ENCODE measurements around the gene SPATA16.
"Not testable (repeated sequence)": the region's sequence is repeated elsewhere in the genome, so short reads cannot be mapped to it uniquely, and the experiment has no call there.

The SPATA16 gene

DNA sequence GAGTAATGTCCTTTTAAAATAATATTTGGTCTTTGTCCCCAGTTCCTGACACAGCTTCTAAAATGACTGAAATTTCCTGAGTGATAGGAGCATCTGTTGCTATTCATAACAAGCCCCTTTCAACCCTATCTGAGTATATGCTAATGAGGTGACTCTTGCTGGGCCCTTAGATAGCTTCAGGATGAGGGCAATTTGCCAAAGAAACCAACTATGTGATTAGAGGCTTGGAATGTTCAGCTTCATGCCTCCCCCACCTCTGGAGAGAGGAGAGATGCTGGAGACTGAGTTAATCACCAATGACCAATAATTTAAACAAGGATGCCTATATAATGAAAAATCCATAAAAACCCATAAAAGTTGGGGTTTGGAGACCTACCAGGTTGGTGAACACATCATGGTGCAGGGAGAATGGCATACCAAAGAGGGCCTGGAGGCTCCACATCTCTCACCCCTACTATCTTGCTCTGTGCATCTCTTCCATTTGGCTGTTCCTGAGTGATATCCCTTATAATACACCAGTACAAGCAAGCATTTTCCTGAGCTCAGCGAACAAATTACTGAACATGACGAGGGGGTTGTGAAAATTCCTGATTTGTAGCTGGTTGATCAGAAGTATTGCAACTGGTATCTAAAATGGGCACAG, 201.3 kb downstream of the SPATA16 start:
- DNase-seq (ENCODE audit: low spot score): no peak

DNA sequence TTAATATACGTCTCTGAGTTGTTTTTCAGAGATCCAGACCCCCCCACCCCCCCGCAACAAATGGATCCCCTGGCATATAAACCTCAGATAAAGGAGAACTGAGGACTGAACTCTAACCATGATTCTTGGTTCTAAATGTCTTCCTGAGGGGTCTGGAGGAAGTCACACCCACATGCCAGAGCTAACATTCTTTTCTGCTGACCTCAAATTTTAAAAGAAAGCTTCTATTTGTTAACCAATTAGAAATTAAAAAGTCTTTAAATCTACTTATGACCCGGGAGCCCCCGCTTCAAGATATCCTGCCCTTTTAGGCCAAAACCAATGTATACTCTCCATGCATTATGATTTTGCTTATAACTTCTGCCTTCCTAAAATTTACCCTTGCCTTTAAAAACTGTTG, 202.2 kb downstream of the SPATA16 start:
- no peak for DNase-seq (ENCODE audit: low spot score)

DNA sequence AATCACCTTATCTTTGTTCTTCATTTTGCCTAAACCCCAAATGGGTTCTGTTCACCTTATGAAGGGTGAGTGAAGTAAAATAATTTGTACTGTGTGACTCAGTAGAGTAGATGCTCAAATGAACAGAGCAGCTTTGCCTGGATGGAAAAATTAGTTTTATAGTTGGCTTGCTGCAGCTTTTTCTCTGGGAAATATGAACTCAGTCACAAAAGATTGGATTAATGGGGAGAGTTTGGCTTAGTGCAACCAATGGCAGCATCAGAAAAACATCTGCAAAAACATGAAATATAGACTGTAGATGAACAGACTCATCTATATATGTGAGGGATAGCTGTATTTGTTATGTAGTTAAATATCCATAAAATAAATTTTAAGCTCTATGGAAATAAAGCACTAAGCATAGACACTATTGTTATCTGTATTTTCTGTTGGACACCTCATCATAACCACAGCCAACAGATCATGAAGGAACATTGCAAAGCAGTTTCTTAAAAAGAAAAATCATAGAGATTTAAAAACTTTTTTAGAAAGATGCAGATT, 209.2 kb downstream of the SPATA16 start:
- no peak for DNase-seq (ENCODE audit: low spot score)

DNA sequence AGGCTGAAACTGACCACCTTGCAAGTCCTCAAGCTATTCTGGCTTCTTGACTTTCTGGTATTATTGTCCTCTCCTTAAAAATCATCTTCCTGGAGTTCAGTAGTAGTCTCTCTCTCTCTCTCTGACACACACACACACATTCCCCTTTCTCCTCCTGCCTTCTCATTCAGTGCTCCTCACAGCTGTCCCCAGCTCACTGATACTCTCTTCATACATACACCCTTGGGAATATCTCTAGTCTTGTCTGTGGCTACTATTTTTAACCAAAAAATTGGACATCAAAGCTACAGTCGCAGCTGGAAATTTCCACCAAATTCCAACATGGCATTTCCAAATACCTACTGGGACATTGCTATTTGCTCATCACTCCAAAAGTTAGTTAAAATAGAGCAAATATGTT, 211.6 kb downstream of the SPATA16 start:
- DNase-seq (ENCODE audit: low spot score): no peak

DNA sequence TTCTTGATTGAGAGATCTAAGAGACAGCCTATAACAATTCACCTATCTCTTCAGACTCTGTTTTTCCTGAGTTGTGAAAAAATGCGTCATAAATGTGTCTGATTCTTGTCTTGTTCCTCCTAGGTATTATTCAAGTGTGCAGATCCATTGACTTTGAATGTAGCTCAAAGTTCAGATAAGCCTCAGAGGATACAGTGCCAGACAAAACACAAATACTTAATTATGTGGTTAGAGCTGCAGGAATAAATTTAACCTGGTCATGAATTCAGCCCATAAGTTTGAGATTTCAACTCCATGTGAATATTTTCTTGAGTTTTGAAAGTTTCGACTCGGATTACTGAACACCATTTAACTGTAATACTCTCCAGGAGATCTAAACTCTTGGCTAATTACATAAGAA, 216.5 kb downstream of the SPATA16 start:
- no peak for DNase-seq (ENCODE audit: low spot score)

DNA sequence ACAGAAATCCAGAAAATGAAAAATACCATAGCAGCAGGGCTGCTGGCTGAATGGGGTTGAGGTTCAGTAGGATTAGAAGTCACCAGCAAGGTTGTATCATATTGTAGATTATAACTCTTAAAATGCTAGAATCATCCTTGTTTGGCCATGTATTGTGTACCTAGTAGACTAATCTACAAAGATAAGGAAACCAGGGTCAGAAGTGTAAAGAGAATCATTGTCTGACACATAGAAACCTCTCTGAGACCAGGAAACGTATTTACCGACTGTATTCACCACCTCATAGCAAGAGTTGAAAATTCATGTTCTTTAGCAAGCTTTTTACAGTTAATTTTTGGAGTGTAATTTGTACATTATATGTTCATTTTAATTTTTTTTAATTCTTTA, 221.7 kb downstream of the SPATA16 start:
- no peak for DNase-seq (ENCODE audit: low spot score)

DNA sequence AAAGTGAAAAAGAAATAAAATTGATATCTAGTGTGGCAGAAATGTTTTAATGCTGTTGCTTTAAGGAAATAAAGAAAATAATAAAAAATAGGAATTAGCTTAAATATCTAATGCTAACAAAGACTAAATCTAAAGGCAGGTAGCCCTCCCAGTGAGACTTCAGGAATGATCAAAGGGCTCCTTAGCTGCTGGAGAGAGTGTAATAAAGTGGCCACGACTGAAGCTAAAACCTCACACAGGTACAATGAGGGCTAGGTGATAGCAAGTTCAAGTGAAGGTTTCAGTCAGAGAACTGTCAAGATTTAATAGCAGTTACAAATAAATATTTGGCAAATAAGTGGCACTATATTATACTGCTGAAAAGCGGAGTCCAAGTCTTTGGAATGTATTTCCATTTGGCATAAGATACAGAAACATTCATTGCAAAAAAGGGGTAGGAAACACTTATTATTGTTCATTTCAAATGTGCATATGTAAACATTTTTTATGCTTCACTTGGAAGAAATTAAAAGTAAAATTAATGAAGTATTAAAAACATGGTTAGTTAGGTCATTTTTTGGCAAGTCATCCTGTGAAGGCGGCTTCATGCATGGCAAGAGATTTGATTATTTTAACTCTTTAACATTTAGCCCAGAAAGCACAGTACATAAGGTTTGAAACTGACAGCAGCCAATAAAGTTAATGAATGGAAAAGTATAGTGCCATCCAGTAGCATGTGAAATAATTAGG, 222.3 kb downstream of the SPATA16 start:
- DNase-seq (ENCODE audit: low spot score): no peak

DNA sequence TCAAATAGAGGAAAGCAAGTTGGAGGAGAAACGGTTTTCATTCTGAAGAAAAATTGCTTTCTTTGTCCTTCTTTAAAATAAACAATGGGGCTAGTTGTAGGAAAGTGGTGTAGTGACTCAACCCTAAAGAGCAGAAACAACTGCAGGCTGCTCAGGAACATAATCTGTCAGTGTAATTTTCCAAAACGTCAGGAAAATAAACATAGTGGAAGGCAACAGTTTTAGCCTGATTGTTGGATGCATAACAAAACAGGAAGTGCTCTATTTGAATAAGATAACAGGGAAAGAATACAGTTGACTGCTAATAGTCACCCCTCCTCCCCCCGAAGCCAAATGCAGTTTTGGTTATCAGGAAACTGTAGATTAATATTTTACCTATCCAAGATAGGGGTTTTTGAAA, 222.9 kb downstream of the SPATA16 start:
- DNase-seq (ENCODE audit: low spot score): no peak

DNA sequence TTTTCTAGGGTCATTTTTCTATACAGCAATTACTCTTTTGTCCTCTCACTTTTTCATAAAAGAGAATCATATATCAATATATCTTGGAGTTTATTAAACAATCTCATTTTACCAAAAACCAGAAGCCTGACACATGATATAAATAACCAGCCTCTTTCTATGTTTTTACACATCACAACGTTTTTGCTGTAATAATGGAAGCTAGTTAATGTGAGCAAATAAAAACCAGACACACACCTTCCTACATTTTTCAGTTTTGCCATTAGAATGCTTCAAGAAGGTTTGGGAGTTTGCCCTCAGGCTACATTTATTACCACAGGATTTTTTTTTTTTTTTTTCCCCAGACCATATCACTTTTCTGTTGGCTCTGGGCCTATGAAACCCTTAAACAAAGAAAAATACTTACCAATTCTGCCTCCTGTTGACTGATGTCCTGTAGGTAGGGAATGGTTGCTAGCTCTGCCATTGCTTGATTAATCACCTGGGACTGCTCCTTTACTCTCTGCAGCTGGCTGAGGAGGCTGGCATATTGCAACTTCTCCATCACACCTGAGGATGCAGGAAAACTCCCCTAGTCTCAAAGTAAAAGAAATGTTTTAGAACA, 225.0 kb downstream of the SPATA16 start:
- DNase-seq (ENCODE audit: low spot score): no peak

DNA sequence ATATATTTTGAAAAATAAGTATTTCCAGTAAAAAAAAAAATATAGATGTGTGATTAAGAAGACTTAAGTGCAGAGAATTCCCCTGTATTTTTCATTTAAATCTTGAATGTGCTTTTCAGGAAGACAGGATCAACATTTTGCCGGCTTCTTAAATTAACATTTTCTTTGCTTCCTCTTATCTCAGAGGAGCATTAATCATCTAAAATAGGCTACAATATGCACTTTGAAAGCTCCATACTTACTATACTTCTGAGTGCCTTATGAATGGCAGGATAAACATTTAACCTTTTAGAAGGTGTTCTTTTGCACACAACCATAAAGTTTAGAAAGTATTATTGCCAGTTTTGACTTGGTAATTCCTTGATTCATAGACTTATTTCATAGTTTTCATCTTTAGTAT, 226.2 kb downstream of the SPATA16 start:
- no peak for DNase-seq (ENCODE audit: low spot score)

DNA sequence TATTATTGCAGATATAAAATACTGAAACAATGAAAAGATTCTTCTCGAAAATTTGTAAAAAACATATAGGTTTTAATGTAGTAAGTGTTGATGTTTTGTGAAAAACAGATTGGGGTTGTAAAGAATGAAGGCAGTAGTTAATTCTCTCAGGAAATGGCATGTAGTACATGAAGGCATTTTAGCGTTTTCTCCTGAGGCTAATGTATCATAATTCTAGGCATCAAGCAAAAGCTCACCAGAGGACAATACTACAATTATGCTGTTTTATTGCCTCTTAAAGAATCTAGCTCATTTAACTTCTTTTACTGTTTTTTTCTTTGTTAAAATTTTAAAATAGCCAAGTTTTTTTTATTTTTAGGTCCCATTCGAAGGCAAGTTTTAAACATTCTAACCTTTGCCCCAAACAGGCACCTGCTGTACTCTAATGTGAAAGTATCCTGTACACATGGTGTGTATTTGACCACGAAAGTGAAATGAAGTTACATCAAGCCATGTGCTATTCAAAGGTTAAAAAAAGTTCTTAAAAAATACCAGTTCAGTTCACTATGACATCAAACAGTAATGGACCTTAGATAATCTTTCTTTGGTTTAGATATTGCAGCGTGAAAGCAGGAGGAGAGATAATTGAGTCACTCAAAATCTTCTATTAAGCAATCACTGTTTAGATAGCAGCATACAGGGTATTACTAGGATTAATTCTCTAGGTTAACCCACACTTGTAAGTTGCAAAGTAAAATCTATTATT, 227.0 kb downstream of the SPATA16 start:
- DNase-seq (ENCODE audit: low spot score): no peak

DNA sequence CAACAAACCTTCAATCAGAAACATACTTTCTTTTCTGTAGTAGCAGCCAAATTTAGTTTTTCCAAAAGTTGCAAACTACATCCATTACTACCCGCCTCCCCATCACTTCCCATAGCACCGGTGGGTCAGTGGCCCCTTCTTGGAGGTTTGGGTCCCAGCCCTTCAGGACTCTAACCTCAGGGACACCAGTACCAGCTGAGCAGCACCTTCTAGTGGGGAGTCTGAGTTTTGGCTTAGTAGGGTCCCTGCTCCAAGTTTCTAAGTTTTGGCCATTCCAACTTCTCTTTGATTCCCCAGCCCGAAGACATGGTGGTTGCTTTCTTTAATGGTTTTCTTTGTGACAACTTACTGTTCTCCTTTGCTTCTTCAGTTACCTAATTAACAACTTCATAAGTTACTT, 229.9 kb downstream of the SPATA16 start:
- DNase-seq (ENCODE audit: low spot score): no peak

DNA sequence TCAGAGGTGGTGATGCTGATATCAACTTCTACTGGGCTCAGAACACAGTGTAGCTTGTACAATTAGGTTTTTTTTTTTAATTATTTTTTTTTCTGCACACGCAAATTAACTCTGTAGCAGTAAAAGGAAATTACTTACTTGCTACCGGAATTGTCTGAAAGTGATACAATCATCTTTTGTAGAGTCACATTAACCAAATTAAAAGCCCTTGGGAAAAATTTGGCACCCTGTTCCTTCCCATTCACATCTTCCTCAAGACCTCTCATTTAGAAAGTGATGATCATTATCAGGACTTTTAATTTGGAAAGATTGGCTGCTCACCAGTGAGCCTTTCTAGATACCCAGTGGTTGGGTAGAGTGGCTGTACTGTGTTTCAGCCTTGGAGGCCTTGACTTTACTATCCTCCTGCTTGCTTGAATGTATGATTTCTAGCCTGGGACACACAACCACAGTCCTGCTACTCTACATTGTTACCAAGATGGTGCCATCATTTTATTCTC, 232.2 kb downstream of the SPATA16 start:
- DNase-seq (ENCODE audit: low spot score): no peak

DNA sequence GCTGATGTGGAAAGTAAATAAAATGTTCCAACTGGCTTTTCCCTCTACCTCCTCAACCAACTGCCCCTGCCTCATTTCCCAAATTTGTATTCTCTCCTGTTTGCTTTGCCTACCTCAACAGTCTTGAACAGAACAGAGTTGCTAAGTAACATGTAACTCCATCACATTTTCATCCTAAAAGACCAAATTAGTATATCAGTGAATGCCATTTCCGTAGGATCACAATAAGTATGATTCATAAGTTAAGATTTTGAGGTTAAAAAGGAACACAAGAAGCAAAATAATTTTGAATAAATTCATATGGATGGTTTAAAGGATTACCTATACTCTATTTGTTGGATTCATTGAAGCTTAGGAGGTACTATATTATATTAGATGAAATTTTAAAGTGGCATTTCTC, 235.6 kb downstream of the SPATA16 start:
- no peak for DNase-seq (ENCODE audit: low spot score)

DNA sequence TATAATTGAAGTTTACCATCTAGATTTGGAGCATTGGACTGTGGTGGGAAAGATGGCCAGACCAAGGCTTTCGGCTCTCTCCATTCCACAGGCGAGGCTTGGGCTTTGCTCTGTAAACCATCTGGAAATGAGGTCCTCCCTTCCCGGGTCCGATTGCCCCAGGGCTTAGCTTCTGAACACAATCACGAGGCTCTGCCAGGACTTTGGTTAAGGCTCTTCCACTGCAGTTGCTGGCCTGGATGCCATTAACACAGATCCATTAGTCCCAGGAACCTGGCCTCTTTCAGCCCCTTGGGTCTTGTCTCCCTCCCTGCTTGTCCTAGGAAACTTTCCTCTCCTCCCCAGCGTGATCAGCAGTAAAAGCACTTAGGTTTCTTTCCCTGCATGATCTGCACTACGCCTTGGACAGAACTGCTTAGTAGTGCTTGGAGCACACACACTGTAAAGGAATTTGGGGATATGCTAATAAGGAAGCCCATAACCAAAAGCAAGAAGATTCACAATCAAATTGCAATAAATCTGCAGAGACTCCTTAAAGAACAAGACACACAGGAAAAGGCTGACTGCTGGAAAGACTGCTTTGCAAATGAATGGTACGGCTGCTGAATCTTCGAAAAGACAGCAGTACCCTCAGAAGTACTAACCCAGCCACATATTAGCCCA, 236.2 kb downstream of the SPATA16 start:
- DNase-seq (ENCODE audit: low spot score): no peak

DNA sequence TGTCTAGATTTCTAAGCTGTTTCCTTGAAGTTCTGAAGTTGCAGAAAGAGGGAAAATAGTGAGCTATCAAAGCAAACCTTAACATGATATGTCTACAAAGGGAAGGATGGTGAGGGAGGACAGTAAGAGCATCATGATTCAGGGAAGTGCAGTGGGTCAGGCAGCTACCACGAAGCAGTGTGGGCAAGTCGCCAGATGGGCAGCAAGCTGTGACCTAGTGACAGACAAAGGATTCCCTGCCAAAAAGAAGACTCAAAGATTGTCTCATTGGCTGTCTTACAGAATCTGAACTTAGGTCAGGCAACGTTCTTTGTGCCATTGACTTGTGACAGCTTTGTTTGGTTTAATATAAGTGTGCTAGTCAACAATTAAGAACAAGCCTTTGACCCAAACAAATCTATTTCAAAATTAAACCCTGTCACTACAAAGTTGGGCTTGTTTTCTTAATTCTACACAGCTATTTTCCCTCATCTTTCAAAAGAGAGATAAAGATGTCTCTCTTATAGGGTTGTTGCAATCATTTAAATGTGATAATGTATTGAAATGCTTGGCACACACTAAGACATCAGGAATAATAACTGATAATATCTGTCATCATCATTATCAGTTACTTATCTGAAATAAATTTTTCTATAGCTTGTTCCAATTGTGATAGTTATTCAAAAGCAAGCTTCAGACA, 237.3 kb downstream of the SPATA16 start:
- DNase-seq (ENCODE audit: low spot score): no peak

DNA sequence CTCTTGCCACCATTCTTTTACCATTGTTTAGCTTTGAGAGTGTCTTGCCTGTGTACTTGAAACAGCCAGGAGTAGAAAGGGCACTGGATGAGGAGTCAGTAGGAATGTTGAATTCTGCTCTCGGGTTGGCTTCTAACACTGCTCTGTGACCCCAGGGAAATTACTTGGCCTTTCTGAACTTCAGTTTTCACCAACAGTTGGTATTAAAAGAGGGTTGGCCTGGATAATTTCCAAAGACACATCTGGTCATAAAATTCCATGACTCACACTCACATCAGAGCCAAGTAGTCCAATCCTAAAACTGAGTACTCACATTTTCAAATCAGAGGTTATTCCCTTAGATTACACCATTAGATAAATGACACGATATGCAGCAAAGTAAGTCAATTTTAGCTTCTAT, 248.9 kb downstream of the SPATA16 start:
- DNase-seq (ENCODE audit: low spot score): no peak

DNA sequence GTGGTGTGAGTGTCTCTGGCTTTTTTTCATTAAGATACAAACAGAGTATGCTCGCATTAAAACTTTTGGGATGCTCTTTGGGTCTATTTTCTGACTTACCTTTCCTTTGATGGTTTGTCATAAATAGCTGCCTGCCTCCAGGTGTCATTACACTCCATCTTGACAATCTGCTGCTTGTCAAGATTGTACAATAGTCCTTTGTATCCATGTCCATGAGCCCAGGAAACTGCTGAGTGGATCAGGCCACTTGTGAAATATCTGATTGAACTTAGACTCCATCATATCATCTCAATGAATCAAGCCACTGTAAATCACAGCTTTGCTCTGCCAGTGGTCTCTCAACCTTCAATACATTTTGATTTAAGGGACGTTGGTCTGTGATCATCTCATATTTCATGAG, 255.3 kb downstream of the SPATA16 start:
- no peak for DNase-seq (ENCODE audit: low spot score)

DNA sequence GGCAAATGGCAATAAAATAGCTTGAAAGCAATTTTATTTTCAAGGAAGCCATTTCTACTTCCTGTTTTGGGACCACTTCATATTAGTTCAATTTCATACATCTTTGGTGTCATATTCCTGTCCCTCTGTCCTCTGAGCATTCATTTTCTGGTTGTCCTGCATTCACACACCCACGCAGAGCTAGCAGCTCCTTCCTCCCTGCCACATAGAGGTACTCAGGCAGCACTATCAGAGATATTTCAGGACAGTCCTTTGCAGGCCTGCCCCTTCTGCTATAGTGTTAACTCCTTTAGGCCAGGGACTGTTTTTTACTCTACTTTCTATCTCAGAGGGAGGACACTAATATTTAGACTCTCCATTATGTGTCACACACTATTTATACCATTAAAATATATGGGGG, 258.5 kb downstream of the SPATA16 start:
- no peak for DNase-seq (ENCODE audit: low spot score)

DNA sequence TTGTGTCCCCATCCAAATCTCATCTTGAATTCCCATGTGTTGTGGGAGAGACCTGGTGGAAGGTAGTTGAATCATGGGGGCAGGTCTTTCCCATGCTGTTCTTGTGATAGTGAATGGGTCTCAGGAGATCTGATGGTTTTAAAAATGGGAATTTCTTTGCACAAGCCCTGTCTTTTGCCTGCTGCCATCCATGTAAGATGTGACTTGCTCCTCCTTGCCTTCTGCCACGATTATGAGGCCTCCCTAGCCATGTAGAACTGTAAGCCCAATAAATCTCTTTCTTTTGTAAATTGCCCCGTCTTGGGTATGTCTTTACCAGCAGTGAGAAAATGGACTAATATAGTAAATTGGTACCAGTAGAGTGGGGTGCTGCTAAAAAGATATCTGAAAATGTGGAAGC, 261.7 kb downstream of the SPATA16 start:
- not testable (repeated sequence) for DNase-seq (ENCODE audit: low spot score)

DNA sequence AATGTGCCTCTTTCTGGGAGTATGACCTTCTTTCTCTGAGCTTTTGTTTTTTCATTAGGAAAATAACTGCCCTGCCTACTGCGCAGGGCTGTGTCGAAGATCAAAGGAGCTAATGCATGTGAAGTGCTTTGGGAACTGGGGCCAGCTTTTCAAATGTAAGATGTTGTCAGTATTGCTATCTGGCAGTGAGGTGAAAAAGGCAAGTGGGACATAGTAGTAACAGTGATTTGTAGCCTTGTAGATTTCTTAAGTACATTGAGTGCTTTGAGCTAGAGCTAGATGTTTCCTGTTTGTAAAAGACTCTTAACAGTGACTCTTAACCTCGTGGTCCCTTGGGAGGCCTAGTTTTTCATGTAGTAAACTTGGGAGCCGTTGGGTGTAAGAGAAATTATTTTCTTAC, 264.0 kb downstream of the SPATA16 start:
- DNase-seq (ENCODE audit: low spot score): no peak

Data from CD4-positive, alpha-beta T cell treated with Interleukin-2 at 100 ng/mL for 4 hours (primary cell).